Hindlimb muscle (tissue), 1 donor: ENCODE measurements around the gene SLC22A16. TPM values are rescaled to one million over a fixed set of nuclear protein-coding genes. Genes with fewer than 3 reads are reported as not detected.
"Not testable (repeated sequence)": the region's sequence is repeated elsewhere in the genome, so short reads cannot be mapped to it uniquely, and the experiment has no call there.

Experiments
- DNase-seq: peaks from one replicate; pipeline ENCODE4 v3.0.0-alpha.2; 2013
- polyA plus RNA-seq: library from polyadenylated mRNA; unstranded; fragments of 120-200 nt; gene quantifications from one replicate; pipeline ENCODE4 v1.2.1, GENCODE V29; 2013; ENCODE audit not compliant: insufficient read length

Gene SLC22A16
- polyA plus RNA-seq, 1 donor, result 0.45 TPM

DNA sequence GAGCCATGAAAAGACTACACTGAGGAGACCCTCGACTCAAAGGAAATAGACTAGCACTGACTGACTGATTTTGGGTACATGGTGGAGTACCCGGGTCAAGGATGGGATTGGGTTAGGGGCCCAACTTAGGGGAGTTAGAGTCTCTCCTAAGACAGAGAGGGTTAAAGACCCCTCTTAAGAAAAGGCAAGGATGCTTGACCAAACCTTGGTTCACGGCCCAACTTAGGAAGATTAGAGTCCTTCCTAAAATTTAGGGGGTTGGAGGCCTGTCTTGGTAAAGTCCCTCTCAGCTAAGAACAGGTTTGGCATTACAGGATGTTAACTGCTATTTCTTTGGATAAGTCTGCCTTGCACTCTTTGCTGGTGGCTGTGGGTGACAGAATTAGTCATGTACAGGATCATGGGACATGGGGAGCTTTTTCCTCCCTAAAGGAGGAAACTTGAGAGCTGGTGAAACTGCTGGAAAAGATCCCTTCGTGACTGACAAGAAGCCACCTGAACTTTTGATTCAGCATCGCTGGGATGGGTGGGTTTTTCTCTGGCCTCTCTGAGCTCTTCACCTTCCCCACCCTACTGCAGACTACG is 12.3 kb upstream of the SLC22A16 start:
- no peak for DNase-seq

DNA sequence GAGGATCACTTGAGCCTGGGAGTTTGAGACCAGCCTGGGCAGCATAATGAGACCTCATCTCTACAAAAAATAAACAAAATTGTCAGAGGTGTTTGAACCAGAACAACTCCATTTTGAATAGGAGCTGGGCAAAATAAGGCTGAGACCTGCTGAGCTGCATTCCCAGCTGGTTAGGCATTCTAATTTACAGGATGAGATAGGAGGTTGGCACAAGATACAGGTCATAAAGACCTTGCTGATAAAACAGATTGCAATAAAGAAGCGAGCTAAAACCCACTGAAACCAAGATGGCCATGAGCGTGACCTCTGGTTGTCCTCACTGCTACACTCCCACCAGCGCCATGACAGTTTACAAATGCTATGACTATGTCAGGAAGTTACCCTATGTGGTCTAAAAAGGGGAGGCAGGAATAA is 11.6 kb upstream of the SLC22A16 start:
- not testable (repeated sequence) for DNase-seq

- DNase-seq, result no peak
Observed at GRCh38 chr6:110486756-110487155, 10.3 kb upstream of the SLC22A16 start.

DNA sequence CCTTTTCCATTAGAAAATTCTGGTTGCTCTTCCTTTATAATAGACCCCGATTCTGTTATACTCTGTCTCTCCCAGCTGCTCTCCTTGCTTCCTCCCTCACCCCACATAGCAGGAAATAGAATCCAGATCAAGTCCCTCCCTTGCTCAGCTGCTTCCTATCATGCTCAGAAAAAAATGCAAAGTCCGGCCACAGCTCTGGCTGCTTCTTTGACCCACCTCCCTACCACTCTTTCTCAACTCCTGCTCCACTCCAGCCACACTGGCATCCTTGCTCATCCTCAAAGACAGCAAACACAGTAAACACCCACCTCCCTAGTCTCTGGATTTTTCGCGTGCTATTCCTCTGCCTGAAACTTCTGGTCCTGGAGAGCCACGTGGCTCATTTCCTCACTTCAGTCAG is 9.1 kb upstream of the SLC22A16 start:
- no peak for DNase-seq

- DNase-seq, result no peak
Observed at GRCh38 chr6:110484321-110484720, 7.9 kb upstream of the SLC22A16 start.

DNA sequence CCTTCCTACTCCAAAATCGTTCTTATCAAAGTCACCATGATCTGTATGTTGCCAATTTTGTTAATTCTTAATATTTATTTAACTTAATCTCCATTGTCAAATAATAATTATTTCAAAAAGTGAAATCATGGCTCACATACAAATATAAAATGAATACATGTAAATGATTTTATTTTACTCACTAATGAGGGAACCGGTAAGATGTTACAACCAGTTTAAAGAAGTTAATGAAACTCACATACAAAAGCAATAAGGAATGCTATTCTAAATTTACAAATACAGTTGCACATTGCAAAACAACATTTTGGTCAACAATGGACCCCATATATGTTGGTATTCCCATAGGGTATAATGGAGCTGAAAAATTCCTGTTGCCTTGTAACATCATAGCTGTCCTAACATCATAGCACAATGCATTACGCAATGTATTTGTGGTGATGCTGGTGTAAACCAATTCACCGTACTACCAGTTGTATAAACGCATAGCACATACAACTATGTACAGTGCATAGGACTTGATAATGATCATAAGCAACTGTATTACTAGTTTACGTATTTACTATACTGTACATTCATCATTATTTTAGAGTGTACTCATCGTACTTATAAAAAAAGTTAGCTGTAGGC is 6.5 kb upstream of the SLC22A16 start:
- no peak for DNase-seq

GRCh38 chr6:110481081-110481480 is 4.7 kb upstream of the SLC22A16 start:
- no peak for DNase-seq

GRCh38 chr6:110475066-110475653 is 1.3 kb downstream of the SLC22A16 start:
- no peak for DNase-seq

GRCh38 chr6:110474500-110474899 is 1.9 kb downstream of the SLC22A16 start:
- no peak for DNase-seq

GRCh38 chr6:110472739-110473138 is 3.7 kb downstream of the SLC22A16 start:
- DNase-seq, result no peak

DNA sequence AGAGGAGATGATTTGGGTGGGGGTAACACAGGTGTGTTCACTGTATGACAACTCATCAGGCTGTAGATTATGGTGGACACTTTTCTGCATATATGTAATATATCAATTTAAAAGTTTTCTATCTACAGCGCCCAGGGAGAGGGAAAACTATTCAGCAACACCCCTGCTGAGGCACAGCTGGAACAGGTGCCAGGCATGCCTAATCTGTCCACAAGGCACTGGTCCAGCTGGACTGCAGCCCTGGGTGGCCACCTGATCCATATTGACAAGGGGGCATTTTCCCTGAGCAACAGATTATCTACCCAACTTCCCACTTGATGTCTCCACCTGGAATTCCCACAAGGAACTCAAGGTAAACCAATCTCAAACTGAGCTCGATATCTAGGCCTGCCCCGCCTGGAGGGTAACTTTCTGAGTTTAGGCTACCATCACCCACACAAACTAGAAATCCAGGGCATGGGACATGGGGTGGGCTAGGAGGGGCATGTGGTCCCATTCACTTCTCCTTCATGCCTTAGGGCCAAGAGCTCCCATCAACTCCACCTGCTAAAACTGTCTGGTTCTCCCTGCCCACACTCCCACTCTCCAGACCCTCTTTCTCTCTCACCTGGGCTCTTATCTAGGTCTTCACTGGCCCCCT is 4.6 kb downstream of the SLC22A16 start:
- no peak for DNase-seq

- no peak for DNase-seq
Observed at GRCh38 chr6:110468731-110469130, 7.7 kb downstream of the SLC22A16 start.

GRCh38 chr6:110467566-110468140 is 8.8 kb downstream of the SLC22A16 start:
- DNase-seq, result no peak

GRCh38 chr6:110462884-110463481 is 13.4 kb downstream of the SLC22A16 start:
- DNase-seq, result no peak

- no peak for DNase-seq
Observed at GRCh38 chr6:110461376-110461775, 15.0 kb downstream of the SLC22A16 start.

- no peak for DNase-seq
Observed at GRCh38 chr6:110459137-110459536, 17.3 kb downstream of the SLC22A16 start.

DNA sequence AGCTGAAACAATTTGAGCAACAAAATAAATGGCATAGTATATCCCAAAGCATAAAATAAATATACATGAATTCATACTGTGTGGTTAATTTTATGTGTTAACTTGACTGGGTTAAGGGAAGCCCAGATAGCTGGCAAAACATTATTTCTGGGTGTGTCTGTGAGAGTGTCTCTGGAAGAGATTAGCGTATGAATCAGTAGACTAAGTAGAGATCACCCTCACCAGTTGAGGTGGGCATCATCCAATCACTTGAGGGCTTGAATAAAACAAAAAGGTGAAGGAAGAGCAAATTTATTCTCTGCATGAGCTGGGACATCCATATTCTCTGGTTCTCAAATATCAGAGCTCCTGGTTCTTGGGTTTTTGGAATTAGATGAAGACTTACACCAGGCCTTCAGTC is 17.9 kb downstream of the SLC22A16 start:
- no peak for DNase-seq

DNA sequence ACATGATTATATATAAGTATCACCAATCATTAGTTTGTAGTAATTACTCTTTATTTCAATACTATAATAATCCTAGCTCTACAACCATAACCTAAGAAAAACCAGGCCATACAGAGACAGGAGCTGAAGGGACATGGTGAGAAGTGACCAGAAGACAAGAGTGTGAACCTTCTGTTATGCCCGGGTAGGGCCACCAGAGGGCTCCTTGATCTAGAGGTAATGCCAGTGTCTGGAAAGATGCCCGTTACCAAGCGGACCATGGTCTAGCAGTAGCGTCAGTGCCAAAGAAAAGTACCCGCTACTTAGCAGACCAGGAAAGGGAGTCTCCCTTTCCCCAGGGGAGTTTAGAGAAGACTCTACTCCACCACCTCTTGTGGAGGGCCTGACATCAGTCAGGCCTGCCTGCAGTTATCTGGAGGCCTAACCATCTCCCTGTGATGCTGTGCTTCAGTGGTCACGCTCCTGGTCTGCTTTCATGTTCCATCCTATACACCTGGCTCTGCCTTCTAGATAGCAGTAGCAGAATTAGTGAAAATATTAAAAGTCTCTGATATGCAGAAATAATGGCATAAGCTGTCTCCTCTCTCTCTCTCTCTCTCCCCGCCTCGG is 18.7 kb downstream of the SLC22A16 start:
- not testable (repeated sequence) for DNase-seq

DNA sequence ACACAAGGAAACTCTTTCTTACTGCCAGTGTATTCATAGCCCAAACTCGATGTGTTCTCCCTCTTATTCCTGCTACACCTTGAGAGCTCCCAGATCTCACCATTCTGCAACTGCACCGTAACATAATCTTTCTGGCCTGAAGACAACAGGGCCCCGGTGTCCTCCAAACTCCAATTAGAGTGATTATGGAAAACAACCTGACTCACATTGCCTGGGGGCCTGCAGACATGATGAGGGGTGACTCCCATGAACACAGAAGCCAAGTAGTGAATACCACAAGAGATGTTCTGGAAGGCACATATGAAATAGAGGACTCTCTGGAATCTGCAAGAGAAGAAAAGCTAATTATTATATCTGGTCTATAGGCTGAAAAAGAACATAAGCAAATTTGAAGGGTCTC is 19.7 kb downstream of the SLC22A16 start:
- no peak for DNase-seq

- no peak for DNase-seq
Observed at GRCh38 chr6:110449541-110449895, 26.9 kb downstream of the SLC22A16 start.

GRCh38 chr6:110448846-110449540 is 27.4 kb downstream of the SLC22A16 start:
- DNase-seq, result no peak

DNA sequence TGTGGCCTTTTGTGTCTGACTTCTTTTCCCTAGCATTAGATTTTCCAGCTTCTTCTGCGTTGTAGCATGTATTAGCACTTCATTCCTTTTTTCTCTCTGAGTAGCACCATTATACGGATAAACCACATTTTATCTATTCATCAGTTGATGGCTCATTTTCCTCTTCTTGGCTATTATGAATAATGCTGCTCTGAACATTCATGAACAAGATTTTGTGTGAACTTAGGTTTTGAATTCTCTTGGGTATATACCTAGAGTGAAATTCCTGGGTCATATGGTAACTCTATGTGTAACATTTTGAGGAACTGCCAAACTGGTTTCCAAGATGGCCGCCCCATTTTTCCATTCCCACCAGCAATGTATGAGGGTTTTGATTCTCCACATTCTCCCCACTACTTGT is 28.7 kb downstream of the SLC22A16 start:
- no peak for DNase-seq
